WTC11 (cell line): ENCODE data around the gene ZNF827. TPM values are rescaled to one million over a fixed set of nuclear protein-coding genes. Genes with fewer than 3 reads are reported as not detected.
"Not testable (repeated sequence)": the region's sequence is repeated elsewhere in the genome, so short reads cannot be mapped to it uniquely, and the experiment has no call there.

Source experiments
- ATAC-seq: fragments of 200-7000 bp; cut with Tn5 transposase; 2 replicates; pipeline ENCODE4 v1.10.0; 2021; ENCODE audit warnings: mild to moderate bottlenecking, moderate library complexity
- CTCF ChIA-PET: fragments of 300-600 bp; sonication (Branson Sonifier 250); formaldehyde crosslinking; loops from one replicate; lab custom pipeline; 2021; ENCODE audit warnings: antibody characterized with exemption; lab: Charles Lee
- POLR2A ChIA-PET: fragments of 350-600 bp; sonication (Branson Sonifier 250); formaldehyde crosslinking; loops from one replicate; lab custom pipeline; 2021; ENCODE audit warnings: antibody characterized with exemption; lab: Charles Lee
- DNase-seq: peaks from one replicate; pipeline ENCODE4 v3.0.0; 2021; ENCODE audit warnings: low spot score
- H3K27ac Mint-ChIP-seq: 2 replicates; pipeline ENCODE4 v1.8.0; 2021; ENCODE audit warnings: mixed read lengths
- H3K27me3 Mint-ChIP-seq: 2 replicates; pipeline ENCODE4 v1.8.0; 2021; ENCODE audit warnings: low read depth, mild to moderate bottlenecking, moderate library complexity, mixed read lengths
- H3K36me3 Mint-ChIP-seq: 2 replicates; pipeline ENCODE4 v1.8.0; 2021; ENCODE audit warnings: mixed read lengths
- H3K4me1 Mint-ChIP-seq: 2 replicates; pipeline ENCODE4 v1.8.0; 2022; ENCODE audit warnings: mixed read lengths
- H3K4me3 Mint-ChIP-seq: 2 replicates; pipeline ENCODE4 v1.8.0; 2021; ENCODE audit warnings: mild to moderate bottlenecking, moderate library complexity, mixed read lengths
- H3K9me3 Mint-ChIP-seq: 2 replicates; pipeline ENCODE4 v1.8.0; 2021; ENCODE audit warnings: mixed read lengths
- ATF2 ChIP-seq: sonication (generic); formaldehyde crosslinking; IDR thresholded peaks from 2 replicates; pipeline ENCODE4 v1.8.1; 2022; ENCODE audit warnings: low read depth, missing genetic modification reagents, borderline replicate concordance
- E2F4 ChIP-seq: sonication (generic); formaldehyde crosslinking; IDR thresholded peaks from 2 replicates; pipeline ENCODE4 v1.8.1; 2022; ENCODE audit warnings: low read depth, mild to moderate bottlenecking, moderate library complexity, missing genetic modification reagents, borderline replicate concordance
- EMX1 ChIP-seq: fragments of 250-450 bp; sonication (Bioruptor Pico); IDR thresholded peaks from 2 replicates; pipeline ENCODE4 v1.8.0; 2021; ENCODE audit warnings: mild to moderate bottlenecking
- GABPB1 ChIP-seq: sonication (generic); formaldehyde crosslinking; IDR thresholded peaks from 2 replicates; pipeline ENCODE4 v1.8.1; 2023; ENCODE audit warnings: mild to moderate bottlenecking, missing genetic modification reagents
- HMGA2 ChIP-seq: fragments of 250-450 bp; sonication (Bioruptor Pico); IDR thresholded peaks from 2 replicates; pipeline ENCODE4 v1.4.0; 2021; ENCODE audit warnings: mild to moderate bottlenecking, moderate library complexity
- HMGXB4 ChIP-seq: sonication (generic); formaldehyde crosslinking; IDR thresholded peaks from 2 replicates; pipeline ENCODE4 v1.8.1; 2023; ENCODE audit warnings: mild to moderate bottlenecking, moderate library complexity, missing genetic modification reagents
- KAT7 ChIP-seq: sonication (generic); formaldehyde crosslinking; IDR thresholded peaks from 2 replicates; pipeline ENCODE4 v1.8.1; 2023; ENCODE audit warnings: missing genetic modification reagents, mild to moderate bottlenecking, borderline replicate concordance
- MAX ChIP-seq: sonication (generic); formaldehyde crosslinking; IDR thresholded peaks from 2 replicates; pipeline ENCODE4 v1.8.0; 2022; ENCODE audit warnings: mild to moderate bottlenecking, missing genetic modification reagents
- NFATC4 ChIP-seq: fragments of 250-450 bp; sonication (Bioruptor Pico); IDR thresholded peaks from 2 replicates; pipeline ENCODE4 v1.9.0; 2021; ENCODE audit warnings: mild to moderate bottlenecking
- NR1H2 ChIP-seq: sonication (generic); formaldehyde crosslinking; IDR thresholded peaks from 2 replicates; pipeline ENCODE4 v1.9.0; 2021; ENCODE audit warnings: mild to moderate bottlenecking, moderate library complexity, missing genetic modification reagents
- OVOL2 ChIP-seq: fragments of 250-450 bp; sonication (Bioruptor Pico); IDR thresholded peaks from 2 replicates; pipeline ENCODE4 v1.9.0; 2021; ENCODE audit warnings: mild to moderate bottlenecking, borderline replicate concordance
- PRRX2 ChIP-seq: fragments of 250-450 bp; sonication (Bioruptor Pico); IDR thresholded peaks from 2 replicates; pipeline ENCODE4 v1.8.0; 2021; ENCODE audit warnings: mild to moderate bottlenecking
- TP53 ChIP-seq: sonication (generic); formaldehyde crosslinking; IDR thresholded peaks from 2 replicates; pipeline ENCODE4 v1.8.1; 2023; ENCODE audit warnings: mild to moderate bottlenecking, missing genetic modification reagents
- USF2 ChIP-seq: sonication (generic); formaldehyde crosslinking; IDR thresholded peaks from 2 replicates; pipeline ENCODE4 v1.8.1; 2023; ENCODE audit warnings: mild to moderate bottlenecking, missing genetic modification reagents, moderate library complexity
- ZMAT4 ChIP-seq: fragments of 250-450 bp; sonication (Bioruptor Pico); IDR thresholded peaks from 2 replicates; pipeline ENCODE4 v1.9.0; 2021; ENCODE audit warnings: mild to moderate bottlenecking
- ZNF232 ChIP-seq: sonication (generic); formaldehyde crosslinking; IDR thresholded peaks from 2 replicates; pipeline ENCODE4 v1.8.0; 2022; ENCODE audit warnings: mild to moderate bottlenecking, missing genetic modification reagents
- ZNF512 ChIP-seq: sonication (generic); formaldehyde crosslinking; IDR thresholded peaks from 2 replicates; pipeline ENCODE4 v1.8.1; 2022; ENCODE audit warnings: missing genetic modification reagents, borderline replicate concordance
- ZNF671 ChIP-seq: fragments of 250-450 bp; sonication (Bioruptor Pico); IDR thresholded peaks from 2 replicates; pipeline ENCODE4 v1.8.0; 2021; ENCODE audit warnings: mild to moderate bottlenecking
- ZSCAN18 ChIP-seq: fragments of 250-450 bp; sonication (Bioruptor Pico); IDR thresholded peaks from 2 replicates; pipeline ENCODE4 v2.1.2; 2022; ENCODE audit warnings: mild to moderate bottlenecking, moderate library complexity
- total RNA-seq: library from RNA; stranded (reverse); gene quantifications from 3 replicates; pipeline ENCODE4 v1.2.3, GENCODE V29; 2021

Gene ZNF827
- total RNA-seq, 1 experiment from 2014 or later: 25.6 TPM

- Mint-ChIP-seq H3K36me3 (peaks cover 60% of the 10 kb centered on the region), H3K27ac (peak overlapping the region; percentile 95), H3K9me3 (no peaks in the 10 kb centered on the region), H3K4me1 (peaks cover 79% of the 10 kb centered on the region), H3K27me3 (no peaks in the 10 kb centered on the region), H3K4me3 (no peak overlapping the region)
- ATAC-seq (peak; percentile 21), DNase-seq (no peak)
- POLR2A ChIA-PET: no interaction called here
- TF ChIP-seq HMGXB4 (CRISPR knock-in tag) (no peak), KAT7 (CRISPR knock-in tag) (no peak), ZMAT4 (CRISPR knock-in tag) (no peak), ATF2 (CRISPR knock-in tag) (no peak), OVOL2 (CRISPR knock-in tag) (no peak), TP53 (CRISPR knock-in tag) (no peak), ZNF232 (CRISPR knock-in tag) (no peak), NFATC4 (CRISPR knock-in tag) (no peak), NR1H2 (CRISPR knock-in tag) (no peak), USF2 (CRISPR knock-in tag) (no peak), MAX (CRISPR knock-in tag) (no peak)
- CTCF ChIA-PET: interaction anchor here (1.1 kb wide), 1 partner anchor 22 kb away, joined by 3 read pairs; no protein-coding TSS in a partner anchor
Measured at GRCh38 chr4:145840162-145840768, 98.4 kb downstream of the ZNF827 start.

- peaks cover 73% of the 10 kb centered on the region for H3K4me1 Mint-ChIP-seq
- TF ChIP-seq E2F4 (CRISPR knock-in tag) (no peak), PRRX2 (CRISPR knock-in tag) (no peak), ZNF512 (CRISPR knock-in tag) (no peak), ZSCAN18 (CRISPR knock-in tag) (no peak), KAT7 (CRISPR knock-in tag) (no peak), EMX1 (CRISPR knock-in tag) (no peak), HMGA2 (no peak), ZNF671 (CRISPR knock-in tag) (no peak), GABPB1 (CRISPR knock-in tag) (no peak)
- POLR2A ChIA-PET: no interaction called here
- H3K4me3 Mint-ChIP-seq: no peak overlapping the region
- CTCF ChIA-PET: interaction anchor here (0.8 to 1.1 kb wide), 2 partner anchors 13 to 23 kb away, joined by 3 read pairs; no protein-coding TSS in a partner anchor
- ATAC-seq (peak; percentile 60), DNase-seq (no peak)
- peaks cover 4% of the 10 kb centered on the region for H3K9me3 Mint-ChIP-seq
- H3K27me3 Mint-ChIP-seq: no peaks in the 10 kb centered on the region
- H3K27ac Mint-ChIP-seq: peak overlapping the region; percentile 95
- peaks cover 62% of the 10 kb centered on the region for H3K36me3 Mint-ChIP-seq
Measured at GRCh38 chr4:145839151-145839550, 99.5 kb downstream of the ZNF827 start.

- POLR2A ChIA-PET, H3K4me3 Mint-ChIP-seq, H3K27me3 Mint-ChIP-seq, CTCF ChIA-PET, ATAC-seq, H3K27ac Mint-ChIP-seq, DNase-seq: not testable (repeated sequence)
- H3K4me1 Mint-ChIP-seq: peaks cover 53% of the 10 kb centered on the region
- peaks cover 65% of the 10 kb centered on the region for H3K36me3 Mint-ChIP-seq
- H3K9me3 Mint-ChIP-seq: peaks cover 24% of the 10 kb centered on the region
Measured at GRCh38 chr4:145832384-145832783, 106.2 kb downstream of the ZNF827 start.
